ENCODE results near the gene ALDH1A1.

The ALDH1A1 gene

GRCh38 chr9:72979405-72980100 lies 26.7 kb upstream of the ALDH1A1 start:
- DNase-seq: no peak

GRCh38 chr9:72978744-72979143 lies 25.9 kb upstream of the ALDH1A1 start:
- DNase-seq: no peak

- no peak for DNase-seq
These were observed 24.8 kb upstream of the ALDH1A1 start for GRCh38 chr9:72977670-72978069.

- no peak for DNase-seq
These were observed 21.6 kb upstream of the ALDH1A1 start for GRCh38 chr9:72974501-72974900.

GRCh38 chr9:72972636-72973035 lies 19.8 kb upstream of the ALDH1A1 start:
- no peak for DNase-seq

- DNase-seq: no peak
These were observed 18.6 kb upstream of the ALDH1A1 start for GRCh38 chr9:72971411-72971810.

- DNase-seq: no peak
These were observed 7.6 kb upstream of the ALDH1A1 start for GRCh38 chr9:72960446-72960845.

- DNase-seq: no peak
These were observed 5.8 kb upstream of the ALDH1A1 start for GRCh38 chr9:72958485-72959281.

GRCh38 chr9:72955571-72955970 lies 2.7 kb upstream of the ALDH1A1 start:
- no peak for DNase-seq

- DNase-seq: no peak
These were observed 2.2 kb upstream of the ALDH1A1 start for GRCh38 chr9:72955126-72955455.

GRCh38 chr9:72954431-72955125 lies 1.7 kb upstream of the ALDH1A1 start:
- DNase-seq: no peak

- DNase-seq: no peak
These were observed 517 bp downstream of the ALDH1A1 start for GRCh38 chr9:72952381-72952690.

GRCh38 chr9:72951520-72952380 lies 1.1 kb downstream of the ALDH1A1 start:
- DNase-seq: no peak

- no peak for DNase-seq
These were observed 1.9 kb downstream of the ALDH1A1 start for GRCh38 chr9:72950875-72951442.

GRCh38 chr9:72949918-72950325 lies 2.9 kb downstream of the ALDH1A1 start:
- DNase-seq: no peak

GRCh38 chr9:72949244-72949582 lies 3.6 kb downstream of the ALDH1A1 start:
- DNase-seq: no peak

- no peak for DNase-seq
These were observed 4.1 kb downstream of the ALDH1A1 start for GRCh38 chr9:72948575-72949243.

GRCh38 chr9:72947984-72948465 lies 4.8 kb downstream of the ALDH1A1 start:
- DNase-seq: no peak

- no peak for DNase-seq
These were observed 6.0 kb downstream of the ALDH1A1 start for GRCh38 chr9:72946821-72947220.

GRCh38 chr9:72946318-72946717 lies 6.5 kb downstream of the ALDH1A1 start:
- no peak for DNase-seq

- DNase-seq: no peak
These were observed 7.5 kb downstream of the ALDH1A1 start for GRCh38 chr9:72945391-72945790.
